Measurements from ENCODE around the gene GNAI2.

Gene GNAI2

DNA sequence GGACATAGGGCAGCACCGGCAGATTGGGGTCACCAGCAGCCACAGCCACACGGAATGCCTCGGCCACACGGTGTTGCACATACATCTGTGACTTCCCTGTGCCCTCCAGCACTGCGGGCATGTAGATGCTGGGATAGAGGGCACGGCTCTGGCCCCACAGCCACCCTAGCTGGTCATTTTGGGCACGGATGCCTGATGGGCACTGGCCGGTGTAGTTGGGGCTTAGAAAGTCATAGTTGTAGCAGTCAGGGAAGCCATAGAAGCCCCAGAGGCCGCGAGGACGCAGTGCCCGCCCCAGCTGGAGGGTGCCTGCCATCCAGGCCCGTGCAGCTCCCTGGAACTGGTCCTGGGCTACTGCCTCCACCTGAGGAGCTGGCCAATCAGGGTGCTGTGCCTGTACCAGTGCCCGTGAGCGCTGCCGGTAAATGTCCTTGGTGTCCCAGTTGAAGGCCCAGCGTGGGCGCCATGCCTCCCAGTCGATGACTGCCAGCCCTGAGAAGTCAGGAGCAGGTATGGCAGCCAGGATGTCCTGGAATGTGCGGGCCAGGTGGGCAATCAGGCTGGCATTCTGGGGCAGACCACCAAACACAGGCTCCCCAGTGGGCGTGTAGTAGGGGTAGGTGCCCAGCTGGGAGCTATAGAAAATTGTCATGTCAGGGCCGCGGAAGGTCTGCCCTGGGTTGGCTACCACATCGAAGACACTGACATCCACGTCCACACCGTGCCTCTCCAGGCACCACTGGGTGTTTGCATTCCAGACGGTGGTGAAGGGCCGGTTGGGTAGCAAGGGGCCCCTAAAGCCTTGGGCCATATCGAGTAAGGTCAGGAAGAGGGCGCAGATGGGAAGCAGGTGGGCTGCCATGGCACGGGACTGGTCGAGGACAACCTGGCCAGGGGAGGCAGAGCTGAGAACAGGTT lies 66.3 kb downstream of the GNAI2 start:
- DNase-seq: no peak

DNA sequence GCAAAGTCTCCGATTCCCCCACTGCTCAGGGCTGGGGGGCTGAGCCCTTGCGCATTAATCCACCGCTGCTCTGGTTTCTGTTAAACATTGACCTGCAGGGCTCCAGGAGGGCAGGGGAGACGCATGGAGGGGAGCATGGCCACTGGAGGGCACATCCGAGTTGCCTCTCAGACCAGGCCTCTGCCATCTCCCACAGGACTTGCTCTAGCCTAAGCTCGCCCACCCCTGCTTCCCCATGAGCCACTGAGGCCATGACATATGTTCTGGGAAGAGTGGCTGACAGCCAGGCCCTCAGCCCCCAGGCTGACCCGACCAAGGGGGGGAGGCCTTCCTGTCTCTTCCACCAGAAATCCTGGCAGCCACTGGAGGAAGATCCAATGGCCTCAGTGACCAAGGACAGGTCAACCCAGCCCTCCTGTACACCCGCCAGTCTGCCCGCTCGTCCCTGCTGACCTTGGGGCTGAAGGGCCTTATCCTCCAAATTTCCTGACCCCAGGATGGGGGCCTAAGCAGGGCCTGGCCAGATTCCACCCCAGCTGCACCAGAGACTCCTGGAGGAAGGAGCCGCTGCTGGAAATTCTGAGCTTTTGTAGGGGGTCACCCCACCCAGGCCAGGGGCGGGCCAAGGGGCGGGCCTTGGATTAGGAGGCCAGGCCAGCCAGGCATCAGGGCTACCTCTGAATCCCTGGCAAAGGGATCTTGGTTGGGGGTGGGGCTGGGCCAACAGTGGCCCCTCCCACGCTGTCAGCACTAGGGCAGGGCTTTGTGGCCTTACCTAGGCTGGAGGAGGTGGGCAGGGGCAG lies 67.2 kb downstream of the GNAI2 start, which contains the start of gene HYAL1:
Gene HYAL1, minus strand, starts transcription at position 562 of the 803 bp plus-strand sequence. CDS start 618 bp downstream, outside the sequence.
- no peak for DNase-seq

DNA sequence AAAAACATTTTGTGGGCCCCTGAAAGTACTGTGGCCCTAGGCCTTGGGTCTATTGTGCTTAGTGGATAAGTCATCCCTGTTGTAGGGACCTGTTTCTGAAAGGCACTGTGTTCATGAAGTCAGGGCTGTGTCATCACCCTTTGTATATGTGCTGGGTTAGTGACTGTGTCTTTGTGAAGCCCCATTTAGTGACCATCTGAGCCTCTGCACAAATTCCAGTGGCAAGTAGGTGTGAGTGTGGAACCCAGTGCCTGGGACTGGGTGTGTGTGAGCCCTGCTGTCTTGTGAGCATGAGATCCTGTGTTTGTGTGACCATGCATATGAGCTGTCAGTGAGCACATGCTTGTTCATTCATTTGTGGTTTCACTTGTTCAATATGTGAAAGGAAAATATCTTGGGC lies 68.6 kb downstream of the GNAI2 start:
- no peak for DNase-seq
